ENCODE results near the gene OR2L8.

The OR2L8 gene

DNA sequence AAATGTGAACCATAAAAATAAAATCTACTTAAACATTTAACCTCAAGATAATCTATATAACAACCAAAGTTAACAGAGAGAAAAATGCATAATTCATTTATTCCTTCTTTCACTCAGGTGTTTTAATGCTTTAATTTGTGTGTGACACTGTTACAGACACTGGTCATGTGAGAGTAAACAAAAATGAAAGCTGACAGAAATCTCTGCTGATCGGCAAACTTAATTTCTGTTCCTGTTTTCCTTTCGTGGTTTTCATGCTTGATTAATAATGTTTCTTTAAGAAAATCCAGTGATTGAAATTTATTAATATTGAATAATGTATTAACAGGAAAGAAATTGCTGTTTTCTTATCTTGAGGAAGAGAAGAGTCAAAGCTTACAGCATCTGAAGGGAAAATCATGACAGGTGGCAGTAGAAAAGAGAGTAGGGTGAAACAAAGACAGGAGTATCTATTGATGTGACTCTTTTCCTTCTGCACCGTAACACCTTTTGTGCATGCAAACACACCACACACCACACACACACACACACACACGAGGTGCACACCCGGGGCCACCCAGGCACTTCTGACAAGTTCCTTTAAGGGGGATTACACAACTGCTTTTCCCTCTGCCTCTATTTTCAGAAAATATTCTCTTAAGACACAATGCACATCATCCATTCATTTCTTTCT is 18.0 kb downstream of the OR2L8 start:
- in situ Hi-C loops (cut with MboI; ENCODE audit: low sequenced_read_pairs): no loop called here

DNA sequence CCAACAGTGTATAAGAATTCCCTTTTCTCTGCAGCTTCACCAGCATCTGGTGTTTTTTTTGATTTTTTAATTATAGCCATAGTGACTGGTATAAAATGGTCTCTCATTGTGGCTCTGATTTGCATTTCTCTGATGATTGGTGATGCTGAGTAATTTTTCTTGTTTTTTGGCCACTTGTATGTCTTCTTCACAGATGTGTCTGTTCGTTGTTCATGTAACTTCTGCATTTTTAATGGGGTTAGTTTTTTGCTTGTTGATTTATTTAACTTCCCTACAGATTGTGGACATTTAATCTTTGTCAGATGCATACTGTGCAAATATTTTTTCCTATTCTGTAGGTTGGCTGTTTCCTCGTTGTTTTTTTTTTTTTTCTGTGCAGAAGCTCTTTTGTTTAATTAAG is 44.3 kb downstream of the OR2L8 start:
- in situ Hi-C loops (cut with MboI; ENCODE audit: low sequenced_read_pairs): no loop called here

DNA sequence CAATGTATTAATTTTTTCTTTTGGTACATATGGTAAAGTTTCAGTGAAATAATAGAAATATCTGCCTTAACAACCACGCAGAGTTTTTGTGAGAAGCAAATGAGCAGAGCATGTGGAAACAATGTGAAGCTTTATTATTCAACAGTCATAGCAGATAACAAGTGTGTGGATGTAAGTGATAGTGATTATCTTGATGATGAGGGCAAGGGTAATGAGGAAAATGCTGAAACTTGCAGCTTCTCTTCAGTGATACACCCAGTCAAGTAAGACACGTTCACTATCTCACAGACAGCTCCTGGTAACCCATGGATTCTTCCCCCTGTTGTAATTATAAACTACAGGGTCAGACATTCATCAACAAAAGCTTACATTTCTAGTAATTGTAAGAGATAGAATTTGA is 50.2 kb downstream of the OR2L8 start:
- in situ Hi-C loops (cut with MboI; ENCODE audit: low sequenced_read_pairs): no loop called here
